DND-41 (cell line): ENCODE data around the gene DRICH1.

Experiments used
- CTCF ChIP-seq: IDR thresholded peaks from 2 replicates; pipeline ENCODE4 v1.5.1; 2012; ENCODE audit warnings: borderline replicate concordance, low read length, moderate library complexity, mild to moderate bottlenecking; ENCODE audit not compliant: poor library complexity, severe bottlenecking; ENCODE audit errors: extremely low read depth
- EZH2 ChIP-seq: IDR thresholded peaks from 3 replicates; pipeline ENCODE4 v1.6.1; 2012; ENCODE audit warnings: borderline replicate concordance, low read depth, mild to moderate bottlenecking, moderate library complexity, low read length, inconsistent platforms; ENCODE audit not compliant: severe bottlenecking

GRCh38 chr22:23591846-23592245 is 40.3 kb downstream of the DRICH1 start:
- TF ChIP-seq CTCF (no peak), EZH2 (no peak)
